Trophoblast cell (in vitro differentiated cells and primary cell): ENCODE measurements around the gene CMKLR1.

Experiments
- DNase-seq, 2 donors: peaks; one replicate each; pipeline ENCODE4 v3.0.0-alpha.2; 2016
- H2AFZ ChIP-seq: 2 replicates; pipeline ENCODE4 v1.6.1; 2013; ENCODE audit warnings: low read length, moderate library complexity, mild to moderate bottlenecking; ENCODE audit not compliant: insufficient read depth, poor library complexity
- H2AK5ac ChIP-seq: 2 replicates; pipeline ENCODE4 v1.6.1; 2013; ENCODE audit warnings: mild to moderate bottlenecking, low read length
- H2BK120ac ChIP-seq: 2 replicates; pipeline ENCODE4 v1.6.1; 2013; ENCODE audit warnings: low read length, mild to moderate bottlenecking, moderate library complexity; ENCODE audit not compliant: insufficient read depth, poor library complexity
- H2BK12ac ChIP-seq: 2 replicates; pipeline ENCODE4 v1.6.1; 2013; ENCODE audit warnings: mild to moderate bottlenecking, low read length, moderate library complexity
- H2BK5ac ChIP-seq: 2 replicates; pipeline ENCODE4 v1.6.1; 2013; ENCODE audit warnings: low read length, low read depth, moderate library complexity, mild to moderate bottlenecking; ENCODE audit not compliant: poor library complexity
- H3K14ac ChIP-seq: 2 replicates; pipeline ENCODE4 v1.6.1; 2013; ENCODE audit warnings: mild to moderate bottlenecking, low read length
- H3K18ac ChIP-seq: 2 replicates; pipeline ENCODE4 v1.6.1; 2013; ENCODE audit warnings: mild to moderate bottlenecking, low read length
- H3K23ac ChIP-seq: 2 replicates; pipeline ENCODE4 v1.6.1; 2013; ENCODE audit warnings: low read length
- H3K27ac ChIP-seq: 2 replicates; pipeline ENCODE4 v1.5.1; 2013; ENCODE audit warnings: low read depth, mild to moderate bottlenecking, inconsistent platforms, low read length, moderate library complexity
- H3K27me3 ChIP-seq: 2 replicates; pipeline ENCODE4 v1.6.1; 2013; ENCODE audit warnings: inconsistent platforms, mild to moderate bottlenecking, low read length, moderate library complexity; ENCODE audit not compliant: insufficient read depth
- H3K36me3 ChIP-seq, 2 experiments: 1 replicate in 1 of 2; 2 replicates in 1 of 2; pipeline ENCODE4 v1.6.1; 2013; ENCODE audit warnings: low read length in 2 of 2, mild to moderate bottlenecking in 2 of 2, moderate library complexity in 1 of 2; ENCODE audit not compliant: insufficient read depth in 2 of 2, control insufficient read depth in 1 of 2
- H3K4ac ChIP-seq: 2 replicates; pipeline ENCODE4 v1.6.1; 2013; ENCODE audit warnings: low read depth, mild to moderate bottlenecking, low read length, moderate library complexity
- H3K4me1 ChIP-seq, 2 experiments: 1 replicate in 1 of 2; 2 replicates in 1 of 2; pipeline ENCODE4 v1.6.1; 2013; ENCODE audit warnings: low read length in 2 of 2, mild to moderate bottlenecking in 2 of 2, moderate library complexity in 1 of 2; ENCODE audit not compliant: insufficient read depth in 2 of 2, control insufficient read depth in 1 of 2
- H3K4me2 ChIP-seq: 2 replicates; pipeline ENCODE4 v1.6.1; 2013; ENCODE audit warnings: inconsistent platforms, mild to moderate bottlenecking, low read length, moderate library complexity
- H3K4me3 ChIP-seq: 2 replicates; pipeline ENCODE4 v1.5.1; 2013; ENCODE audit warnings: mild to moderate bottlenecking, low read depth, low read length, inconsistent platforms
- H3K79me1 ChIP-seq: one replicate; pipeline ENCODE4 v1.6.1; 2013; ENCODE audit warnings: low read length
- H3K79me2 ChIP-seq: 2 replicates; pipeline ENCODE4 v1.6.1; 2013; ENCODE audit warnings: low read length, mild to moderate bottlenecking; ENCODE audit not compliant: control insufficient read depth, insufficient read depth, poor library complexity
- H3K9ac ChIP-seq: 2 replicates; pipeline ENCODE4 v1.6.1; 2013; ENCODE audit warnings: mild to moderate bottlenecking, low read length
- H3K9me3 ChIP-seq: 2 replicates; pipeline ENCODE4 v1.6.1; 2013; ENCODE audit warnings: low read depth, mild to moderate bottlenecking, control low read depth, inconsistent platforms, low read length; ENCODE audit not compliant: insufficient read depth
- H4K12ac ChIP-seq: 2 replicates; pipeline ENCODE4 v1.6.1; 2013; ENCODE audit warnings: low read depth, mild to moderate bottlenecking, low read length, moderate library complexity
- H4K8ac ChIP-seq: 2 replicates; pipeline ENCODE4 v1.6.1; 2013; ENCODE audit warnings: low read depth, mild to moderate bottlenecking, low read length, moderate library complexity
- H4K91ac ChIP-seq: one replicate; pipeline ENCODE4 v1.6.1; 2013; ENCODE audit warnings: low read depth, mild to moderate bottlenecking, low read length, moderate library complexity
- WGBS: extraction: QIAGEN DNeasy Blood & Tissue Kit; methylation state at CpG from one replicate; pipeline ENCODE4 v1.1.7; 2013; ENCODE audit warnings: missing lambda C conversion rate; ENCODE audit not compliant: insufficient read length, insufficient coverage; ENCODE audit errors: extremely low coverage; 5-methylcytosine and 5-hydroxymethylcytosine counted together

The CMKLR1 gene

GRCh38 chr12:108257004-108257403, 82.1 kb downstream of the CMKLR1 start:
- Histone ChIP-seq H3K14ac (no peak overlapping the region), H3K9me3 (no peaks in the 10 kb centered on the region), H3K4me3 (no peak overlapping the region), H3K4me2 (no peak overlapping the region), H2BK5ac (no peak overlapping the region), H3K27me3 (no peaks in the 10 kb centered on the region), H3K23ac (no peak overlapping the region), H2BK120ac (no peak overlapping the region), H3K4ac (no peak overlapping the region), H3K9ac (no peak overlapping the region), H3K4me1 (no peaks in the 10 kb centered on the region), H3K79me2 (no peaks in the 10 kb centered on the region), H2AK5ac (no peak overlapping the region), H3K18ac (no peak overlapping the region), H2BK12ac (no peak overlapping the region), H4K12ac (no peak overlapping the region), H2AFZ (no peak overlapping the region), H3K79me1 (no peaks in the 10 kb centered on the region), H3K36me3 (no peaks in the 10 kb centered on the region), H4K91ac (no peak overlapping the region), H4K8ac (no peak overlapping the region), H3K27ac (no peak overlapping the region)
- no peak for DNase-seq
- no CpG with 5 or more reads among the region's 3 CpGs for WGBS

DNA sequence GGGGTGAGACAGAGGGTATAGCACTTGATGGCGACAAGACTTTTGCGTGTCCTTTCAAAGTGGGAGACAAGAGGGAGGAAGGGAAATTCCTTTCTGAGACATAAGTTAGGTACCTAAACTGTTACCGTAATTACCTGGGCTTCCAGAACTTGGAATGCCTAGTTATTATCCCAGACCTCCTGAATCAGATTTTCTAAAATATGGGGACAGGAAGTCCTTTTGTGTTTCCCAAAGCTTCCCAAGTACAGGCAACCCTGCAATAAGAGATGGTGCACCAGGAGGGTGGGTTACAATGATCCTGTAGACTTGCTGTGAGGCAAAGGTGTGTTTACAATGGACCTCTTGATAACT, 83.9 kb downstream of the CMKLR1 start:
- Histone ChIP-seq H3K4me3 (no peak overlapping the region), H3K14ac (no peak overlapping the region), H3K4me2 (no peak overlapping the region), H3K4ac (no peak overlapping the region), H3K9me3 (no peaks in the 10 kb centered on the region), H3K4me1 (no peaks in the 10 kb centered on the region), H3K23ac (no peak overlapping the region), H3K9ac (no peak overlapping the region), H2AK5ac (no peak overlapping the region), H2BK120ac (no peak overlapping the region), H2BK12ac (no peak overlapping the region), H4K8ac (no peak overlapping the region), H3K79me1 (no peaks in the 10 kb centered on the region), H2AFZ (no peak overlapping the region), H3K27me3 (no peaks in the 10 kb centered on the region), H3K18ac (no peak overlapping the region), H3K27ac (no peak overlapping the region), H3K36me3 (no peaks in the 10 kb centered on the region), H4K91ac (no peak overlapping the region), H3K79me2 (no peaks in the 10 kb centered on the region), H4K12ac (no peak overlapping the region), H2BK5ac (no peak overlapping the region)
- WGBS: no CpG with 5 or more reads among the region's 3 CpGs
- no peak for DNase-seq

GRCh38 chr12:108254517-108255251, 84.4 kb downstream of the CMKLR1 start:
- no peaks in the 10 kb centered on the region for H3K79me1 ChIP-seq
- no peak overlapping the region for H2BK5ac ChIP-seq
- H3K4me2 ChIP-seq: no peak overlapping the region
- no peak overlapping the region for H3K4ac ChIP-seq
- H3K23ac ChIP-seq: no peak overlapping the region
- H2BK12ac ChIP-seq: no peak overlapping the region
- no peak overlapping the region for H4K91ac ChIP-seq
- DNase-seq: no peak
- H3K9ac ChIP-seq: no peak overlapping the region
- H3K79me2 ChIP-seq: no peaks in the 10 kb centered on the region
- no CpG with 5 or more reads among the region's 13 CpGs for WGBS
- no peaks in the 10 kb centered on the region for H3K9me3 ChIP-seq
- H3K4me1 ChIP-seq: no peaks in the 10 kb centered on the region
- H4K8ac ChIP-seq: no peak overlapping the region
- H3K27ac ChIP-seq: no peak overlapping the region
- no peak overlapping the region for H2BK120ac ChIP-seq
- H3K18ac ChIP-seq: no peak overlapping the region
- no peak overlapping the region for H2AFZ ChIP-seq
- H3K36me3 ChIP-seq: no peaks in the 10 kb centered on the region
- H4K12ac ChIP-seq: no peak overlapping the region
- no peak overlapping the region for H3K14ac ChIP-seq
- H3K4me3 ChIP-seq: no peak overlapping the region
- no peak overlapping the region for H2AK5ac ChIP-seq
- H3K27me3 ChIP-seq: no peaks in the 10 kb centered on the region

GRCh38 chr12:108254030-108254429, 85.1 kb downstream of the CMKLR1 start:
- no peak overlapping the region for H2BK12ac ChIP-seq

More at GRCh38 chr12:108254030-108254429, 85.1 kb downstream of the CMKLR1 start:
- no peak overlapping the region for H2BK5ac ChIP-seq
- H3K4me1 ChIP-seq: no peaks in the 10 kb centered on the region
- no peak overlapping the region for H4K8ac ChIP-seq
- no peak overlapping the region for H3K9ac ChIP-seq
- H2AK5ac ChIP-seq: no peak overlapping the region
- no peak overlapping the region for H2AFZ ChIP-seq
- no peak overlapping the region for H3K4me2 ChIP-seq
- no peak for DNase-seq
- H3K9me3 ChIP-seq: no peaks in the 10 kb centered on the region
- H3K79me2 ChIP-seq: no peaks in the 10 kb centered on the region
- H2BK120ac ChIP-seq: no peak overlapping the region
- H3K27me3 ChIP-seq: no peaks in the 10 kb centered on the region
- H3K79me1 ChIP-seq: no peaks in the 10 kb centered on the region
- WGBS: no CpG with 5 or more reads among the region's 5 CpGs
- H3K4me3 ChIP-seq: no peak overlapping the region
- H3K27ac ChIP-seq: no peak overlapping the region
- H3K23ac ChIP-seq: no peak overlapping the region
- no peak overlapping the region for H4K12ac ChIP-seq
- H3K18ac ChIP-seq: no peak overlapping the region
- no peak overlapping the region for H4K91ac ChIP-seq
- no peak overlapping the region for H3K14ac ChIP-seq
- H3K36me3 ChIP-seq: no peaks in the 10 kb centered on the region
- H3K4ac ChIP-seq: no peak overlapping the region
